ENCODE measurements around the gene ZNF532. TPM values are rescaled to one million over a fixed set of nuclear protein-coding genes. Genes with fewer than 3 reads are reported as not detected.

The ZNF532 gene
- total and polyA plus RNA-seq, 2 of the 13 experiments (the other 11 are each of a cell fraction or from before 2014, with no cell fraction given) = not detected

DNA sequence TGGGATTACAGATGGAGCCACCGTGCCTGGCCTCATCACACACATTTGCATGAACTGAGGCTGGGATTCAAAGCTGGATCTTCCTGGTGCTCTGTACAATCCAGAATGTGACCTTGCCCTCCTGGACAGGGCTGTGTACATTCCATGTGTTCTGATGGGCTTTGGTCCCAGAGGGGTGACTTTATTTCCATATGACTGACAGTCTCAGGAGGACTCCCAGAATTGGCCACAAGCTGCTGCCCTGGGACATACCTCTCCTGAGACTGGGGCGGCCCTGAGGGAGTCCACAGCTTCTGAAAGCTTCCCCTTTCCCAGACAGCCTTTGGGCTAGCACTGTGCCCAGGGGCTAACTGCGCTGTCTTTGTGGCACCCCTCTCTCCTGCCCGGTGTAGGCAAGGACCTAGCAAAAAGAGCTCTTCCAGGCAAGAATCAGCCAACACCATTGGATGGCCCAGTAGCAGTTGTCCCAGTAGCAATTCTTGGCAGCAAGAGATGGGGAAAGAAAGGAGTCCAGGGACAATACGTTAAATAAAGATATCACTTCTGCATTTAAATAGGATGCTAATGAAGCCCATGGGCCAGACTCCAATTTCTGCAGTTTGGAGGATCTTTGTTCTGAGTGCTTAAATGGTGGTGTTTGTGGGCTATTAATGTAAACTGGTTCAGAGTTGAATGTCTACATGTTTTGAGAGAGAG lies 26.4 kb upstream of the ZNF532 start (continued):
- TF ChIP-seq SOX6 (IDR thresholded peaks at IDR 0.05) (no peak), SOX6 (CRISPR knock-in tag; IDR thresholded peaks at IDR 0.05) (no peak), NFIC (IDR thresholded peaks at IDR 0.05; ENCODE audit: low read length) (no peak), FOXA3 (CRISPR knock-in tag; IDR thresholded peaks at IDR 0.05) (peak; percentile 53; the same call in 1 of the 2 replicates), MLLT10 (CRISPR knock-in tag; IDR thresholded peaks at IDR 0.05) (no peak), CCAR2 (optimal IDR thresholded peaks at IDR 0.05; ENCODE audit: low read depth, low read length) (no peak), ARNT (IDR thresholded peaks at IDR 0.05) (no peak), ZNF367 (CRISPR knock-in tag; IDR thresholded peaks at IDR 0.05; ENCODE audit: borderline replicate concordance) (no peak), ZNF432 (CRISPR knock-in tag; IDR thresholded peaks at IDR 0.05; ENCODE audit: borderline replicate concordance) (no peak), ZNF841 (CRISPR knock-in tag; IDR thresholded peaks at IDR 0.05; ENCODE audit: borderline replicate concordance) (no peak), ESRRA (CRISPR knock-in tag; IDR thresholded peaks at IDR 0.05; ENCODE audit: low read depth) (0 out of 2 replicates have a peak, but pooled peaks have one; percentile 22), FOXA1 (IDR thresholded peaks at IDR 0.05) (no peak), FOXA1 (CRISPR knock-in tag; IDR thresholded peaks at IDR 0.05) (peak; percentile 33; the same call in 1 of the 2 replicates), CREBL2 (CRISPR knock-in tag; IDR thresholded peaks at IDR 0.05; ENCODE audit: borderline replicate concordance) (no peak), REPIN1 (CRISPR knock-in tag; IDR thresholded peaks at IDR 0.05; ENCODE audit: borderline replicate concordance, low read depth) (no peak), IRF1 (CRISPR knock-in tag; IDR thresholded peaks at IDR 0.05; ENCODE audit: low read depth) (no peak), TMF1 (CRISPR knock-in tag; IDR thresholded peaks at IDR 0.05; ENCODE audit: low read depth) (no peak), YY1 (IDR thresholded peaks at IDR 0.05; ENCODE audit: insufficient read depth, insufficient replicate concordance, low read depth, low read length) (no peak), SUZ12 (IDR thresholded peaks at IDR 0.05; ENCODE audit: low read depth, low read length) (no peak), GATAD2A (CRISPR knock-in tag; IDR thresholded peaks at IDR 0.05) (no peak), KLF9 (CRISPR knock-in tag; IDR thresholded peaks at IDR 0.05; ENCODE audit: low read depth) (no peak)
- TF ChIP-seq, protein P1, sequence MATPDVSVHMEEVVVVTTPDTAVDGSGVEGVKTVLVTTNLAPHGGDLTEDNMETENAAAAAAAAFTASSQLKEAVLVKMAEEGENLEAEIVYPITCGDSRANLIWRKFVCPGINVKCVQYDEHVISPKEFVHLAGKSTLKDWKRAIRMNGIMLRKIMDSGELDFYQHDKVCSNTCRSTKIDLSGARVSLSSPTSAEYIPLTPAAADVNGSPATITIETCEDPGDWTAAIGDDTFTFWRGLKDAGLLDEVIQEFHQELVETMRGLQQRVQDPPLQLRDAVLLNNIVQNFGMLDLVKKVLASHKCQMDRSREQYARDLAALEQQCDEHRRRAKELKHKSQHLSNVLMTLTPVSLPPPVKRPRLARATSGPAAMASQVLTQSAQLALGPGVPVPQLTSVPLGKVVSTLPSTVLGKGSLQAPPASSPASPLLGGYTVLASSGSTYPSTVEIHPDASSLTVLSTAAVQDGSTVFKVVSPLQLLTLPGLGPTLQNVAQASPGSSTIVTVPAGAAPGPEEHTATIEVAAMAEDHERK (CRISPR knock-in tag; IDR thresholded peaks at IDR 0.05; ENCODE audit: low read depth) = no peak
- TF ChIP-seq, protein P2, sequence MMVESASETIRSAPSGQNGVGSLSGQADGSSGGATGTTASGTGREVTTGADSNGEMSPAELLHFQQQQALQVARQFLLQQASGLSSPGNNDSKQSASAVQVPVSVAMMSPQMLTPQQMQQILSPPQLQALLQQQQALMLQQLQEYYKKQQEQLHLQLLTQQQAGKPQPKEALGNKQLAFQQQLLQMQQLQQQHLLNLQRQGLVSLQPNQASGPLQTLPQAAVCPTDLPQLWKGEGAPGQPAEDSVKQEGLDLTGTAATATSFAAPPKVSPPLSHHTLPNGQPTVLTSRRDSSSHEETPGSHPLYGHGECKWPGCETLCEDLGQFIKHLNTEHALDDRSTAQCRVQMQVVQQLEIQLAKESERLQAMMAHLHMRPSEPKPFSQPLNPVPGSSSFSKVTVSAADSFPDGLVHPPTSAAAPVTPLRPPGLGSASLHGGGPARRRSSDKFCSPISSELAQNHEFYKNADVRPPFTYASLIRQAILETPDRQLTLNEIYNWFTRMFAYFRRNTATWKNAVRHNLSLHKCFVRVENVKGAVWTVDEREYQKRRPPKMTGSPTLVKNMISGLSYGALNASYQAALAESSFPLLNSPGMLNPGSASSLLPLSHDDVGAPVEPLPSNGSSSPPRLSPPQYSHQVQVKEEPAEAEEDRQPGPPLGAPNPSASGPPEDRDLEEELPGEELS (CRISPR knock-in tag; IDR thresholded peaks at IDR 0.05) = no peak
- TF ChIP-seq, protein P3, sequence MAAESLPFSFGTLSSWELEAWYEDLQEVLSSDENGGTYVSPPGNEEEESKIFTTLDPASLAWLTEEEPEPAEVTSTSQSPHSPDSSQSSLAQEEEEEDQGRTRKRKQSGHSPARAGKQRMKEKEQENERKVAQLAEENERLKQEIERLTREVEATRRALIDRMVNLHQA (CRISPR knock-in tag; IDR thresholded peaks at IDR 0.05) = no peak
- TF ChIP-seq, protein P4, sequence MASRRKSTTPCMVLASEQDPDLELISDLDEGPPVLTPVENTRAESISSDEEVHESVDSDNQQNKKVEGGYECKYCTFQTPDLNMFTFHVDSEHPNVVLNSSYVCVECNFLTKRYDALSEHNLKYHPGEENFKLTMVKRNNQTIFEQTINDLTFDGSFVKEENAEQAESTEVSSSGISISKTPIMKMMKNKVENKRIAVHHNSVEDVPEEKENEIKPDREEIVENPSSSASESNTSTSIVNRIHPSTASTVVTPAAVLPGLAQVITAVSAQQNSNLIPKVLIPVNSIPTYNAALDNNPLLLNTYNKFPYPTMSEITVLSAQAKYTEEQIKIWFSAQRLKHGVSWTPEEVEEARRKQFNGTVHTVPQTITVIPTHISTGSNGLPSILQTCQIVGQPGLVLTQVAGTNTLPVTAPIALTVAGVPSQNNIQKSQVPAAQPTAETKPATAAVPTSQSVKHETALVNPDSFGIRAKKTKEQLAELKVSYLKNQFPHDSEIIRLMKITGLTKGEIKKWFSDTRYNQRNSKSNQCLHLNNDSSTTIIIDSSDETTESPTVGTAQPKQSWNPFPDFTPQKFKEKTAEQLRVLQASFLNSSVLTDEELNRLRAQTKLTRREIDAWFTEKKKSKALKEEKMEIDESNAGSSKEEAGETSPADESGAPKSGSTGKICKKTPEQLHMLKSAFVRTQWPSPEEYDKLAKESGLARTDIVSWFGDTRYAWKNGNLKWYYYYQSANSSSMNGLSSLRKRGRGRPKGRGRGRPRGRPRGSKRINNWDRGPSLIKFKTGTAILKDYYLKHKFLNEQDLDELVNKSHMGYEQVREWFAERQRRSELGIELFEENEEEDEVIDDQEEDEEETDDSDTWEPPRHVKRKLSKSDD (CRISPR knock-in tag; IDR thresholded peaks at IDR 0.05; ENCODE audit: low read depth) = no peak
